22Rv1 (cell line): ENCODE measurements around the gene EHMT1.

Experiments
- CTCF ChIP-seq: fragments of 450-650 bp; IDR thresholded peaks from 2 replicates; pipeline ENCODE4 v1.5.1; 2017; ENCODE audit warnings: mild to moderate bottlenecking
- ZFX ChIP-seq: fragments of 450-650 bp; IDR thresholded peaks from 2 replicates; pipeline ENCODE4 v1.6.1; 2017; ENCODE audit warnings: antibody characterized with exemption, borderline replicate concordance

- TF ChIP-seq CTCF (no peak), ZFX (no peak)
These were observed 55.6 kb downstream of the EHMT1 start for GRCh38 chr9:137674307-137674975.
